ENCODE measurements around the gene OS9.

Gene OS9

GRCh38 chr12:57737467-57738460 lies 43.8 kb downstream of the OS9 start:
- no peak for FAIRE-seq

DNA sequence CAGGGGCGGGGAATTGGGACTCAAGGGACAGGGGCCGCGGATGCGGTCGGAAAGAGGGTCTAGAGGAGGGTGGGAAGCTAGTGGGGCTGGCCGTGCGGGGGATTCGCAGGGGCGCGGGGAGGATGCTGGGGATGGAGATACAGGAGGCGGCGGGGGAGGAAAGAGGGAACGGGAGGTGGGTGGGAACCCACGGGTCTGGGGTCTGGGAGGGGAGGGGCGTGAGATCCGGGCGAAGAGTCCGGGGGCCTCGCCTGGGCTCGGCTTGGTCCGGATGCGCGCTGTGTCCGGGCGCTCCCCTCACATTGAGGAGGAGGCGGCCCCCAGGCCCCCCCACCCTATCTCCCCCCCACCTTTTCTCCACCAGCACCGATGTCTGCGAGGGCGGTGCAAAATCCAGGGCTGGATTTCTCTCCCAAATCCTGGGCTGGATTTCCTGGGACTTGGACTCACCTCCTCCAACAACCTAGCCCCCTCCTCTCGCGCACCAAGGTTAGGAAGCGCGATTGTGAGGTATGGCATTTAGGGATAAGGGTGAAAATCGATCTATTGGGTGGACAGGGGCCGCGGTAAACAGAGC lies 44.8 kb downstream of the OS9 start, which contains the start of gene AGAP2:
Gene AGAP2 (minus strand): TSS at position 82 of the 577 bp plus-strand sequence. CDS start 496 bp downstream, outside the sequence.
- FAIRE-seq, result no peak

- FAIRE-seq, result no peak
Observed at GRCh38 chr12:57739387-57739786, 45.5 kb downstream of the OS9 start.

- FAIRE-seq, result no peak
Observed at GRCh38 chr12:57739914-57740538, 46.1 kb downstream of the OS9 start.

DNA sequence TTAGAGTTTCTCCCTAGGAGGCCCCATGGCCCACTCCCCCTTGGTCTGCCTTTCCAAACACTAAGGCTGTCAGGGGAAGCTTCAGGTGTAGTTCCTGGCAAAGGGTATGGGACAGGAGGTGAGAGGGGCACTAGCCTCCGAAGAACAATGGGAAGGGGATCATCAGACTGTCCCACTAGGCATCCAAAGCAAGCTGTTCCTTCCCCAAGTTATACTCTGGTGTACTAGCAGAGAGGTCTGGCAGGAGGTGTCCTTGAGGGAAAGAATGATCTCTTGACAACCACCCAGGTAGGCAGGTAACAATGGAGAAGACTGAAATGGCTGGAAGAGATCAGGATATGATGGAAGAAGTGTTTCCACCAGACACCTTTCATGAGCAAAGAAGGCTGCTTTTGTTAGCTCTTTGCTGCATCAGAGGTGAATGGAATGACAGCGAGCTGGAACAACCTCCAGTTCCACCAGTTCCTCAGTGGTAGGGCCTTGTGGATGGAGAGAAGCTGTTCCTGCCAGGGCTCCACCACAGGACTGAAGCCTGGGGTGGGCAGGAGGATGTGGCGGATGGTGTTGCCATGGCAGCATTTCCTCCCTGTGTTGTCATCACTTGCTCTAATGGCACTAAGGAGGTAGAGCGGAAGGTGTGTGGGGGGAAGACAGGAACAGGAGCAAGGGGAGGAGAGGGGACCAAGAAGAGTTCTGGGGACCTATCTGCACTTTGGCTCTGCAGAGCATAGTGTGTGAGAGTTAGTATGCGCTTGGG lies 46.9 kb downstream of the OS9 start:
- no peak for FAIRE-seq

DNA sequence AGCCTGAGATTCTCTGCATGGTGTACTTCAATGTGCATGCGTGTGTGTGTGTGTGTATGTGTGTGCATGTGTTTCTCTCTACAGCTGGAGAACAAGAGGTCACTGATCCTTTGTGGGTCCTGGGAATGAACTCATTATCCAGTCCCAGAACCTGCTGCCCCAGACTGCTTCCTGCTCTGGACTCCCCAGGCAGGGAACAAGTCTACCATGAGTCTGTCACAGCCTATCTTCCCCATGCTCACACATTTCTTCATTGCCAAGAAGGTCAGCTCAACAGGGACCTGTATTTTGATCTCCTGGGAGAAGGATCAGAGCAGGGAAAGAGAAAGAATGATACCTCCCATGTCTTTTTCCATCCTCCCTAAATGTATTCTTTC lies 47.5 kb downstream of the OS9 start:
- FAIRE-seq, result no peak

GRCh38 chr12:57741844-57742738 lies 48.2 kb downstream of the OS9 start:
- FAIRE-seq, result no peak

DNA sequence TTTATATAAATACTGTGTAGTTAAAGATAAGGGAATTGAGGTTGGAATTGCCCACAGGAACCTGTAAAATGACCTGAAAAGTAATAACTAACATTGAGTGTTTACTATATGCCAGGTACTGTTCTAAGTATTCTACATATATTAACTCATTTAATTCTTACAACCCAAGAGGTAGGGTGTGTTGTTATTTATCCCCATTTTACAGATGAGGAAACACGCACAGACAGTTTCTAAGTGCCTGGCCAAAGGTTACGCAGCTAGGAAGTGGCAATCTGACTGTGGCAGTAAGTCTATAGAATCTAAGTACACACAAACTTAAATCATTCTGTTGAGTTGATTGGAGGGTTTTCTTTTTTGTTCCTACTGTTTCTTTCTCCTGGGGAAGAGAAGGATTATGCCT lies 49.8 kb downstream of the OS9 start:
- FAIRE-seq, result no peak

GRCh38 chr12:57744194-57744776 lies 50.4 kb downstream of the OS9 start:
- no peak for FAIRE-seq

DNA sequence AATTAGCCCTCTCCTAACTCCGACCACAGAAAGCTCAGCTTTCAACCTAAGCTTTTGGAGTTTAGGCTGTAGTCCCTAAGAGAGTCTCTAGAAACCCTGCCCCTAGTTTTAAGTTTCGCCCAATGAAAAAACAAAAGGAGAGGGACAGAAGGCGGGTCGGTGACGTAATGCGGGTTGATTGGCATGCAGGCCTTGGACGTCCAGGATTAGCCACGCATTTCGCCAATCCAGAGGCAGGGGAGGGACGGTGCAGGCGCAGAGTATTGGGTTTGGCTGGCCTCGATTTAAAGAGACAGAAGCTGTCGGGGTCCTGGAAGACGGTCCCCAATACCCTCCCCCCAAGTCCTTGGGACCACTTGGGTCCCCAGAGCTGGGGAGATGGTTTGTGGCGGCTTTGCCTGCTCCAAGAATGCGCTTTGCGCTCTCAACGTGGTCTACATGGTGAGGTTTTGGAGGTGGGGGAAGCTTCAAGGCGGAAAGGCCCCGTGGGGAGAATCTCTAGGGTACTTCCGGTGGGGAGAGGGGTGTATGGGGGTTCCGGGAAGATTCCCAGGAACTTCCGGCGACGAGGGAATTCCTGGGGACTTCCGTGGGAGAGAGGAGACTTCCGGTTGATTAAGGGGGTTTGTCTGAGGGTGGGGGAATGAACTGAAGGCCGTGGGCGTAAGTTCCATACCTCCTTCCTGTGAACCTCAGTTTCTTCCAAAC lies 51.0 kb downstream of the OS9 start, which contains the start of gene TSPAN31:
Gene TSPAN31 (plus strand): TSS at position 263 of the 708 bp plus-strand sequence. CDS start 116 bp downstream, at position 379.
- FAIRE-seq, result peak; percentile 92

DNA sequence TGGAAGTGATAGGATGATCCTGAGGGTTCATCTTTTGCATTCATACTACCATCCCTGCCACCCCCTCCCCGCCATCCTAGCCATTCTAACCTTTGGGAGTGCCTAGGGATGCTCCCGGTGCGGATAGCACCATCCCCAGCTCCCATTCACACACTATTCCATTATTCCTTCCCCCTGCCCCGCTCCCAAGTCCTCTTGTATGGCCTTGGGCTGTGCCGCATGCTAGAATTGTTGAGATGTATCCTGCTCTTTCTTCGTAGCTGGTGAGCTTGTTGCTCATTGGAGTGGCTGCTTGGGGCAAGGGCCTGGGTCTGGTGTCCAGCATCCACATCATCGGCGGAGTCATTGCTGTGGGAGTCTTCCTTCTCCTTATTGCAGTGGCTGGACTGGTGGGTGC lies 51.6 kb downstream of the OS9 start:
- no peak for FAIRE-seq

DNA sequence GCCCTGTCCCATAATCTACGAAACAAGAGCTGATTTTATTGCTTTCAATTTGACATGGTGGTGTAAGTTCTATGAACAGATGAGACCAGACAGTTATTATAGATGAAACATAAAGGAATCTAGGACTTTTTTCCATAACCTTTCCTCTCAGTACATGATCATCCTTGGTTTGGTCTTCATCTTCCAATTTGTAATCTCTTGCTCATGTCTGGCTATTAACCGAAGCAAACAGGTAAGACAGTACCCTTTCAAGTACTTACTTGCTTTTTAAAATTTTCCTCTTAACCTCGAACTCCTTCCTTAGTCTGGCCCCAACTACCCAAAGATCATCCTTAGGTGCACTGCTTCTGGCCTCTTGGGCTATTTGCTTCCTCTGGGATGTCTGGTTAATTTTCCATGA lies 52.1 kb downstream of the OS9 start:
- no peak for FAIRE-seq

DNA sequence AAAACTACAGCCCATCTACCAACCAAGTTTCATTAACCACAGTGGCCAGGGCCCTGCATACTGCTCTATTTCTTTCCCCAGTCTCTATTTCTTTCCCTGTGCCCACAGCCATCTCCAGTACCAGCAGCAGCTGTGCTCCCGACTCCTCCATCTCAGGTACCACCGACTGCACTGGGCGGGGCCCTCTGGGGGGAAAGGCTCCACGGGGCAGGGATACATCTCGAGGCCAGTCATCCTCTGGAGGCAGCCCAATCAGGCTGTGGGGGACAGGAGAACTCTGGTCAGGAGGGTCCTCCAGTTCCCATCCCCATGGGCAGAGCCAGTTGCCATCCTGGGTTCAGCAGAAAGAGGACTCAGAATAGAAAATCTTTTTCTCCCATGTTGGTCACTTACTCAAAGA lies 55.1 kb downstream of the OS9 start:
- no peak for FAIRE-seq

GRCh38 chr12:57750561-57751431 lies 56.9 kb downstream of the OS9 start:
- no peak for FAIRE-seq

GRCh38 chr12:57751432-57751787 lies 57.5 kb downstream of the OS9 start:
- FAIRE-seq, result no peak

GRCh38 chr12:57751788-57752667 lies 58.1 kb downstream of the OS9 start, which contains the start of gene CDK4:
TSS of gene CDK4 (minus strand) at chr12:57752310. CDS start at chr12:57751717, 593 bp downstream.
- FAIRE-seq, result peak; percentile 97

DNA sequence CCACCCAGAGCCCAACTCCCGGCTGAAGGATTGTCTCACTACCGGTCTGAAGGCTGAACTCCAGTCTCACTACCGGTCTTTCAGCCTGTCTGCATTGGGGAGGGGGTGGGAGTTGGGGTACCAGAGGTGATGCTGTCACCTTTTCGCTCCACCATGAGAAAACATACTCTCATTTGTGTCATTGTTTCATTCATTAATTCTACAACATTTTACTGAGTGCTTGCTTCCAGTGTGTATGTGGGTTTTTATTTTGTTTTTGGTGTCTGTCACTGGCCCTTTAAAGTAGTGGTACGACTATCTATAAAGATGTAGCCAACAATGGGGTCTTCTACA lies 58.7 kb downstream of the OS9 start:
- no peak for FAIRE-seq

- FAIRE-seq, result no peak
Observed at GRCh38 chr12:57753756-57754337, 59.9 kb downstream of the OS9 start.

All from endometrium (tissue), 2 donors.